GM12874 (cell line): ENCODE results near the gene HOXC11.

Source experiments
- CTCF ChIP-seq: IDR thresholded peaks from 2 replicates; pipeline ENCODE4 v1.5.1; 2011; ENCODE audit warnings: low read depth, mild to moderate bottlenecking, control low read depth, low read length, moderate library complexity; ENCODE audit not compliant: insufficient read depth

The HOXC11 gene

GRCh38 chr12:54005531-54005852 lies 32.6 kb downstream of the HOXC11 start:
- no peak for TF ChIP-seq CTCF

- TF ChIP-seq CTCF, result peak; percentile 85
Observed at GRCh38 chr12:54005853-54006558, 33.1 kb downstream of the HOXC11 start.

- no peak for TF ChIP-seq CTCF
Observed at GRCh38 chr12:54006559-54007220, 33.8 kb downstream of the HOXC11 start.

GRCh38 chr12:54007538-54008259 lies 34.8 kb downstream of the HOXC11 start:
- no peak for TF ChIP-seq CTCF

- TF ChIP-seq CTCF, result no peak
Observed at GRCh38 chr12:54008260-54008552, 35.3 kb downstream of the HOXC11 start.

GRCh38 chr12:54009171-54010052 lies 36.5 kb downstream of the HOXC11 start:
- TF ChIP-seq CTCF, result no peak
